Neural cell (in vitro differentiated cells): ENCODE results near the gene NUDT9.

Source experiments
- CTCF ChIP-seq: fragments of 450-650 bp; IDR thresholded peaks from 2 replicates; pipeline ENCODE4 v1.5.1; 2014; ENCODE audit warnings: antibody characterized with exemption, mild to moderate bottlenecking, moderate library complexity; ENCODE audit not compliant: poor library complexity, severe bottlenecking
- EP300 ChIP-seq: fragments of 450-650 bp; conservative IDR thresholded peaks from 2 replicates; pipeline ENCODE4 v1.6.1; 2014; ENCODE audit warnings: antibody characterized with exemption, mild to moderate bottlenecking, moderate library complexity; ENCODE audit not compliant: poor library complexity, severe bottlenecking
- EZH2 ChIP-seq: fragments of 200-600, 300-800 bp; shearing (Covaris generic), sonication (generic); IDR thresholded peaks from 2 replicates; pipeline ENCODE4 v1.6.1; 2014; ENCODE audit warnings: antibody characterized with exemption, low read length, borderline replicate concordance, mild to moderate bottlenecking; ENCODE audit not compliant: insufficient read depth, poor library complexity, severe bottlenecking
- MXI1 ChIP-seq: fragments of 450-650 bp; conservative IDR thresholded peaks from 2 replicates; pipeline ENCODE4 v1.6.1; 2014; ENCODE audit warnings: antibody characterized with exemption, mild to moderate bottlenecking; ENCODE audit not compliant: poor library complexity, severe bottlenecking
- POLR2AphosphoS5 ChIP-seq: IDR thresholded peaks from 2 replicates; pipeline ENCODE4 v1.6.1; 2012
- RAD21 ChIP-seq: fragments of 450-650 bp; conservative IDR thresholded peaks from 2 replicates; pipeline ENCODE4 v1.6.1; 2014; ENCODE audit warnings: antibody characterized with exemption, mild to moderate bottlenecking, moderate library complexity
- REST ChIP-seq: IDR thresholded peaks from 2 replicates; pipeline ENCODE4 v1.6.1; 2012; ENCODE audit warnings: borderline replicate concordance
- SMC3 ChIP-seq: fragments of 450-650 bp; conservative IDR thresholded peaks from 2 replicates; pipeline ENCODE4 v1.6.1; 2014; ENCODE audit warnings: antibody characterized with exemption, mild to moderate bottlenecking, moderate library complexity; ENCODE audit not compliant: poor library complexity

DNA sequence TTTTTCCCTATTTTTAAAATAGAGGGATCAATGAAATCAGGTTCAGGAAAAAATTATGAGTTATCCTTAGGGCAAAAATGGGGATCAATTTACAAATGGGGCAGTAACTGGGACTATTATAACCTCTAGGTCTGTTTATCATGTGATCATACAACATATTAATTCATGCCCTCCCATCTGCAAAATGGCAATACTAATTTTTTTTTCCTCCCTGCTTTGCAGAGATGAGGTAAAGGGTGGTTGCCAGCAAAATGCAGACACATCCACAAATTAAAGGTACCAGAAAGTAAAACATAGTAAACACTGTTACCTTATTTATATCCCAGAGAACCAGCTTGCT is 31.9 kb upstream of the NUDT9 start:
- no peak for TF ChIP-seq CTCF
- TF ChIP-seq EP300, result no peak
- TF ChIP-seq POLR2AphosphoS5, result no peak
- TF ChIP-seq SMC3, result no peak
- TF ChIP-seq EZH2, result no peak
- TF ChIP-seq REST, result no peak
- no peak for TF ChIP-seq RAD21
- TF ChIP-seq MXI1, result no peak
